NCI-H2171 (cell line): ENCODE measurements around the gene HEXIM1.

Source experiments
- DNase-seq: peaks from one replicate; lab custom pipeline; 2025; lab: John Stamatoyannopoulos, UW

HEXIM1 gene

DNA sequence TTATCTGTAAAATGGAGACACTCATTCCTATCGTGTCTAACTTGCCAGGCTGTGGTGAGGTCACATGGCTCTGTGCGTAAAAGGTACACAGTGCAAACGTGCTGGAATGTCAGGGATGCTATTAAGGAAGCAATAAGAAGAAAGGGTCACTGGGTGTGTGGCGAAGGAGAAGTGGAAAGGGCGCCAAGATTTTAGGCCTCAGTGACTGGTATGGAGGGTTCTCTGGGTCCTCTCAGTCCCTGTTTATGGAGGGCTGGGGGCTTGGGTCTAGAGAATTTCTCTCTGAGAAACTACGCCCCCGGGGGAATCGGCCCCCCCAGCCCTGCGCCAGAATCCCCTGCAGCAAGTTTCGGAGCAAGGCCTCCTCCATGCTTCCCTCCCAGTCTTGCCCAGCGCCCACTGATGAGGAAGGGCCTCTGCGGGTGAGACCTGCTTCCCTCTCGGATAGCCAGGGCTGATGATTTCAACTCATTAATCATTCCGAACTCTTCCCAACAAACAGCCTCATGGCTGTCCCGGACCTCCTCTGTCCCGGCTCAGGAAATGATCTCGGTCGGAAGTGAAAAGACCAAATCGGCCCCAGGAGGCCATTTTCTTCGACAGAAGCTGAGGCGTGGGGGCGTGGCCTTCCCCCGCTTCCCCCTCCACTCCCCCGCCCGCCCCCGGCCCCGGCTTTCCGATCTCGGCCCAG is 1.2 kb upstream of the HEXIM1 start:
- peak; percentile 91 for DNase-seq

- DNase-seq, result peak; percentile 93
Observed at GRCh38 chr17:45147581-45148182, 593 bp upstream of the HEXIM1 start.

- DNase-seq, result peak; percentile 60
Observed at GRCh38 chr17:45149037-45149668, 878 bp downstream of the HEXIM1 start.

GRCh38 chr17:45149669-45150664 is 1.7 kb downstream of the HEXIM1 start:
- DNase-seq, result peak; percentile 21

- DNase-seq, result no peak
Observed at GRCh38 chr17:45150911-45151809, 2.9 kb downstream of the HEXIM1 start.

- no peak for DNase-seq
Observed at GRCh38 chr17:45155029-45155428, 6.8 kb downstream of the HEXIM1 start.

DNA sequence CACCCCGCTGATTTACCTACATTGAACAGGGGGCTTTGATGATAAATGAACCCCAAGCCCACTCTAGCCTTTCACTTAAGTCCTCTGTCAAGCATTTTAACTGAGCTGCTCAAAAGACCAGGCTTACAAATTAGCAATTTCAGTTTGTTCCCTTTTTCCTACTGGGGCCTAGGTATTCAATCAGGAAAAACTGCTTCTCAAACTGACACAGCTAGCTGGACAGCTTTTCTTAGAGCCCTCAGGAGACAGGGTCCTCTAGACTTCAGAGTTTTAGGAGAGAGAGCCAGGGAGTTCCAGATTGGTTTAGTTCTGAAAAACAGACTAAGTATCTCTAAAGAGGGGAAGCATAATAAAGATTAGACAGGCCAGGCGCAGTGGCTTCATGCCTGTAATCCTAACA is 7.2 kb downstream of the HEXIM1 start:
- no peak for DNase-seq

GRCh38 chr17:45156242-45156641 is 8.0 kb downstream of the HEXIM1 start:
- no peak for DNase-seq

DNA sequence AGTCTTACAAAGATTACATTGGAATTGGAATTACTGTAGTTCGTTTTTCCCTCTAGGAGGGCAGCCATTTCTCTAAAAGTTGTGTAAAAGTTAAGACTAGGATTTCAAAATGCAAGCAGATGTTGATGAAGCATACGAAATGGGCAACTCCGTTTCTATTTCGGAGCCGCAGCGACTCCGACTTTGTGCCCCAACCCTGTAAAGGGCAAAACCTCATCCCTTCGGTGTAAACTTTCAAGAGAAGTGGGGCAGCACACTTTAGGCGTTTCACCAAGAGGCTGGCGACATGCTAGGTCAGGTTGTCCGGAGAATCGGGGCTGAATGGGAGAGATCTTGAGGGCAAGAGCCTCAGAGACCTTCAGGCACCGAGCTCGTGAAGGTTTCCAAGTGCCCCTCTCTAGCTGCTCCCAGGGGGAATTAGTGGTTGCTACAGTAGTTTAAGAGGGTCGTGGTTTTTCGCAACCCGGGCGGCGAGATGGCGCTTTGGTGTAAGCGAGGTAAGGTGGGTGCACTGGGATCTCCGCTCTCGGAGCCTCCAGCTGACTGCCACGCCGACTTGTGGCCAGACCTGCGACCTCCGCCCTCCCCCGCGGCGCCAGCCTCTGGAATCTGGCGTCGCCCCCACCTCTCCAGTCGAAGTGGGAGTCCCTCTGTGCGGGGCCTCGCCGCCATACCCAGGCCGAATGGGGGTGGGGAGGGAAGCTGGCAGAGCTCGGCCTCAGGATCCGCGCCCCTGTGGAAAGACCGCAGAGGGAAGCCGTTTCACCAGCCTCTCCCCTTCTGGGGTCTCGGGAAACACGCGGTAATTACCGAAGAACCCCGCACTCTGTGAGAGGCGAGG is 12.4 kb downstream of the HEXIM1 start:
- DNase-seq, result peak; percentile 67

DNA sequence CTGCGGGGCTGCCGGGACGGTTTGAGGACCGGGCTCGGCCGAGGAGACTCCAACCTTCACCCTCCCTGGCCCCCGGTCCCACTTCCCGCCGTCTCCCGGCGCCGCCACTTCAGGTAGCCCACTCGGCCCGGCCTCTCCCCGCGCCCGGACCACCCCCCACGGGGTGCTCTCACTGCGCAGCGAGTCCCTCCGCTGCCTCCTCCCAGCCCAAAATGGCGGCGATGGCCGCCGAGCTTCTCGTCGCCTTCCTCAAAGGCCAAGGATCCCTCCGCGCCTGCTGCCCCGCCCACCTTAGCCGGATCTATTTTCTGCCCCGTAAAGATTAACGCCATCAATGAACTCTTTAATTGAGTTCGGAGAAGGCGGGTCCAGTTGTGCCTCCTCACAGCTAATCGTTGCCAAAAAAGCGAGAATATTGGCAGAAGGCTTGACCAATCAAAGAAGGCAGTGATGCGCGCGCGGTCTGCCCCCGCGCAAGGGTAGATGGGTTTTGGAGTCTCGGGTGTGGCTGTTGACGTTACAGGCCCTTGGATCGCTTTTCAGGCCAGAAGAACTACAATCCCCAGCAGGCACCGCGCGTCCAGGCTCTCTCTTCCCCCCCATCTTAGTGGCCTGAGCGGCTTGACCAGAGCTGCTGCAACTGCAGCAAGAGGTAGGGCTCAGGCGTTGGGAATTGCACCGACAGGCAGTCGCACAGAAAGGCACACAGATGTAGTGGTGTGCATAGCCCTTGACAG is 13.2 kb downstream of the HEXIM1 start, which contains the start of gene HEXIM2:
Gene HEXIM2, plus strand, starts transcription at position 588 of the 737 bp plus-strand sequence. CDS start 919 bp downstream, outside the sequence.
- peak; percentile 99 for DNase-seq

GRCh38 chr17:45162025-45162687 is 13.9 kb downstream of the HEXIM1 start:
- no peak for DNase-seq

DNA sequence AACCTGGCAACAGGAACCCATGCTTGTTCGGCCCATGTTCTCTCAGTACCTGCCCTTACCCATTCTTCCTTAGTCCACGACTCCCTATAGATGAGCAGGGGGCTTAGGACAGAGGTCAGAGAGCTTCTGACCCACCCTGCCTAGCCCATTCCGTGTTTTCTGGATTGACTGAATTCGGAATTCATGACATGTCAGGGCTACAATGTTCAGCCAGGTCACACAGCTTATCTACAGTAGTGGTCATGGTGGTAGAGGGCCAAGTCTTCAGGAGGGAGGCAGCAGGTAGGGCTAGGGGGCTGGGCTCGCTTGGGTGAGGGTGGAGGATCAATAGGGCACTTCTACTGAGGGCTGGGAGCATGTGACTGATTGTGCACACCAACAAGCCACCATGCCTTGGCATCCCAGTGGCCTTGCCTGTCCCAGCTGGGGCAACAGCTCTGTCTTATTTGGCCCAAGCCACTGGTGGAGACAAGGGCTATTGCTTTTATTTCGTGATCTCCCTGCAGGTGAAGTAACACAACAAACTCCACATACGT is 16.5 kb downstream of the HEXIM1 start:
- no peak for DNase-seq

DNA sequence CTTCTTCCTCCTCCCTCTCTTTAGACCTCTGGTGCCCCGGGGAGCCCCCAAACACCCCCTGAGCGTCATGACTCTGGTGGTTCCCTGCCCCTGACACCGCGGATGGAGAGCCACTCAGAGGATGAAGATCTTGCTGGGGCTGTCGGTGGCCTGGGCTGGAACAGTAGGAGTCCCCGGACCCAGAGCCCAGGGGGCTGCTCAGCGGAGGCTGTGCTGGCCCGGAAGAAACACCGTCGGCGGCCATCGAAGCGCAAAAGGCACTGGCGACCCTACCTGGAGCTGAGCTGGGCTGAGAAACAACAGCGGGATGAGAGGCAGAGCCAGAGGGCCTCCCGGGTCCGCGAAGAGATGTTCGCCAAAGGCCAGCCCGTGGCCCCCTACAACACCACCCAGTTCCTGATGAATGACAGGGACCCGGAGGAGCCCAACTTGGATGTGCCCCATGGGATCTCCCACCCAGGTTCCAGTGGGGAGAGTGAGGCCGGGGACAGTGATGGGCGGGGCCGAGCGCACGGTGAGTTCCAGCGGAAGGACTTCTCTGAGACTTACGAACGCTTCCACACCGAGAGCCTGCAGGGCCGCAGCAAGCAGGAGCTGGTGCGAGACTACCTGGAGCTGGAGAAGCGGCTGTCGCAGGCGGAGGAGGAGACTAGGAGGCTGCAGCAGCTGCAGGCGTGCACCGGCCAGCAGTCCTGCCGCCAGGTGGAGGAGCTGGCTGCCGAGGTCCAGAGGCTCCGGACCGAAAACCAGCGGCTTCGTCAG is 20.9 kb downstream of the HEXIM1 start:
- DNase-seq, result no peak

GRCh38 chr17:45170280-45170930 is 22.1 kb downstream of the HEXIM1 start:
- DNase-seq, result no peak

DNA sequence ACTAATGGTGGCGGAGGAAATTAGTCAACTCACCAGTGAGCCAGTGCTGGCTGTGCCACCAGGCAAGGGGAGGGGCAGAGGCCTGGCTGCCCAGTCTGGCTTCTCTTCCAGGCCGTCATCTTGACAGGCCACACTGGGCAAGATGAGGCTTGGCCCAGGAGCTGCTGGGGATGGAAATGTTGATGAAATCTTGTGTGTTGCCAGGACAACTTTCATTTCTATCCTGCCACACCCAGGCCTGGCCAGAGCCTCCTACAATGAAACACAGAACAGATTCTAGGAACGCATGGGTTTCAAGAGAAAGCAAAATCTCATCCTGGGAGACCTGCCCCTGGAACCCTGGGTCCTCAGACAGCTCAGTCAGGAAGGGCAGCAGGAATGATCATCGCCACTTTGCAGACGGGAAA is 22.7 kb downstream of the HEXIM1 start:
- no peak for DNase-seq

- DNase-seq, result no peak
Observed at GRCh38 chr17:45171338-45172231, 23.3 kb downstream of the HEXIM1 start.
